Spinal cord (tissue), 10 donors: ENCODE measurements around the gene SFSWAP. TPM values are rescaled to one million over a fixed set of nuclear protein-coding genes. Genes with fewer than 3 reads are reported as not detected.
A peak's percentile ranks its signal among the peaks of the same experiment; 100 is the strongest.

Experiments used
- DNase-seq, 6 donors: peaks; one replicate each; pipeline versions ENCODE4 v3.0.0 to v3.0.0-alpha.2; 2013 to 2015; ENCODE audit warnings: low spot score in 6 of 6, low read depth in 4 of 6
- H3K27ac ChIP-seq: one replicate; pipeline ENCODE4 v1.5.1; 2013; ENCODE audit warnings: low read depth, low read length, control low read depth
- H3K27me3 ChIP-seq: one replicate; pipeline ENCODE4 v1.6.1; 2013; ENCODE audit warnings: low read length; ENCODE audit not compliant: control insufficient read depth, insufficient read depth
- H3K36me3 ChIP-seq: one replicate; pipeline ENCODE4 v1.6.1; 2013; ENCODE audit warnings: low read length; ENCODE audit not compliant: control insufficient read depth, insufficient read depth
- H3K4me1 ChIP-seq: one replicate; pipeline ENCODE4 v1.6.1; 2013; ENCODE audit warnings: low read length; ENCODE audit not compliant: control insufficient read depth, insufficient read depth
- H3K4me3 ChIP-seq: one replicate; pipeline ENCODE4 v1.5.1; 2013; ENCODE audit warnings: low read depth, low read length, control low read depth
- H3K9me3 ChIP-seq: one replicate; pipeline ENCODE4 v1.6.1; 2013; ENCODE audit warnings: low read length; ENCODE audit not compliant: control insufficient read depth, insufficient read depth
- WGBS: methylation state at CpG from one replicate; pipeline ENCODE4 v1.1.5; 2013; ENCODE audit warnings: missing lambda C conversion rate; ENCODE audit not compliant: insufficient coverage; 5-methylcytosine and 5-hydroxymethylcytosine counted together
- polyA plus RNA-seq, 2 donors: library from polyadenylated mRNA; unstranded; fragments of 120-200 nt; gene quantifications; one replicate each; pipeline ENCODE4 v1.2.1, GENCODE V29; 2013; ENCODE audit not compliant: insufficient read length in 2 of 2
- total RNA-seq, 2 donors: library from RNA; depleted of rRNA in 1 of 2; stranded (reverse); fragments of 120-200 nt in 1 of 2; fragments of >200 nt in 1 of 2; gene quantifications; one replicate each; pipeline versions ENCODE4 v1.2.3 to v1.2.4, GENCODE V29; 2013 to 2014
- donor health status: healthy.

The SFSWAP gene
- total and polyA plus RNA-seq, 4 donors = 20.1 to 78.6 (median 47.1) TPM

- under 1% methylated on average over 83 of the region's 86 CpGs for WGBS
- peak within 1 kb of the TSS; percentile 62 for H3K4me3 ChIP-seq
- peaks cover 57% of the 10 kb centered on the region for H3K4me1 ChIP-seq
- H3K36me3 ChIP-seq = peaks cover 6% of the 10 kb centered on the region
- peaks cover 7% of the 10 kb centered on the region for H3K27me3 ChIP-seq
- peak within 1 kb of the TSS; percentile 67 for H3K27ac ChIP-seq
- no peaks in the 10 kb centered on the region for H3K9me3 ChIP-seq
- DNase-seq = peak in 3 of 6 donors; percentile 51 to 90 (median 89)
Observed at GRCh38 chr12:131827961-131828534, 117.2 kb downstream of the SFSWAP start, which contains the start of gene MMP17. Gene MMP17 (plus strand): TSS chr12:131828393. CDS start chr12:131828495, 102 bp downstream.

- peak in 2 of 6 donors; percentile 14 to 27 for DNase-seq
- Histone ChIP-seq H3K27me3 (peaks cover 7% of the 10 kb centered on the region), H3K36me3 (peaks cover 6% of the 10 kb centered on the region), H3K4me1 (peaks cover 65% of the 10 kb centered on the region), H3K27ac (peak overlapping the region; percentile 67), H3K4me3 (peak overlapping the region; percentile 62), H3K9me3 (no peaks in the 10 kb centered on the region)
- under 1% methylated on average over 64 of the region's 64 CpGs for WGBS
Observed at GRCh38 chr12:131828671-131829355, 117.9 kb downstream of the SFSWAP start.

- H3K27me3 ChIP-seq = peaks cover 7% of the 10 kb centered on the region
- peak overlapping the region; percentile 67 for H3K27ac ChIP-seq
Observed at GRCh38 chr12:131829356-131829747, 118.5 kb downstream of the SFSWAP start.

GRCh38 chr12:131829791-131830334 is 119.0 kb downstream of the SFSWAP start:
- H3K9me3 ChIP-seq = no peaks in the 10 kb centered on the region
- peaks cover 7% of the 10 kb centered on the region for H3K27me3 ChIP-seq
- H3K36me3 ChIP-seq = peaks cover 10% of the 10 kb centered on the region
- H3K27ac ChIP-seq = peak overlapping the region; percentile 67
- peaks cover 75% of the 10 kb centered on the region for H3K4me1 ChIP-seq
- WGBS = 10% methylated on average over 28 of the region's 28 CpGs
- peak in 2 of 6 donors; percentile 23 to 37 for DNase-seq
- peak overlapping the region; percentile 62 for H3K4me3 ChIP-seq

More at GRCh38 chr12:131829356-131829747, 118.5 kb downstream of the SFSWAP start:
- H3K9me3 ChIP-seq = no peaks in the 10 kb centered on the region
- H3K36me3 ChIP-seq = peaks cover 6% of the 10 kb centered on the region
- 11% methylated on average over 27 of the region's 27 CpGs for WGBS
- peak overlapping the region; percentile 62 for H3K4me3 ChIP-seq
- peaks cover 70% of the 10 kb centered on the region for H3K4me1 ChIP-seq
- peak in 2 of 6 donors; percentile 34 to 46 for DNase-seq

DNA sequence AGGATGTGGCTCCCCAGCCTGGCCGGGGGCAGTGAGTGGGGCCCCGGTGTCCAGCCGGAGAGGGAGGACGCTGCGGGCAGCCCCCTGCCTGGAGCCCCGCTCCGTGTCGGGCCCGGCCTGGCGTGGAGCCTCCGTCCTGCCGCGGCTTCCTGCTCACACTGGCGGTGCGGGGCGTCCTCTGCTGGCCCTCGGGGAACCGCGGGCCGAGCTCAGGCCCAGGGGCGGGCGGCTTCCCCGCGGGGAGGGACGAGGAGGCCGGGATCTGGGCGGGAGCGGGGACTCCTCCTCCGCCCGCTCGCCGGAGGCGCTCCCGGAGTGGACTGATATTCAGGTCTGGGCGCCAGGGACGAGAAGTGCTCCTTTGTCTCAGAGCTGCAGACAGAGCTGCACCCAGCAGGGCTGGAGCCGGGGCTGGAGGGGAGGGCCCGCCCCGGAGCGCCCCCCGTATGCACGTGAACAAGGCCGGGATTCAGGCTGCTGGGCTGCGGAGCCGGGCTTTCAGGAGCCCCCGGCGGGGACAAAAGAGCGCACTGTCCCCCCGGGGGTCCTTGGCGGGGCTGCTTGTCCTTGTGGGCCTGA is 119.5 kb downstream of the SFSWAP start:
- H3K4me1 ChIP-seq = peaks cover 72% of the 10 kb centered on the region
- no peaks in the 10 kb centered on the region for H3K9me3 ChIP-seq
- peaks cover 7% of the 10 kb centered on the region for H3K27me3 ChIP-seq
- H3K36me3 ChIP-seq = peaks cover 13% of the 10 kb centered on the region
- peak in 4 of 6 donors; percentile 47 to 91 (median 72) for DNase-seq
- H3K27ac ChIP-seq = peak overlapping the region; percentile 88
- H3K4me3 ChIP-seq = peak overlapping the region; percentile 62
- WGBS = 0% methylated on average over 50 of the region's 50 CpGs

- DNase-seq = no peak
- 8% methylated on average over 32 of the region's 33 CpGs for WGBS
- peaks cover 70% of the 10 kb centered on the region for H3K4me1 ChIP-seq
- peaks cover 7% of the 10 kb centered on the region for H3K27me3 ChIP-seq
- peak overlapping the region; percentile 62 for H3K4me3 ChIP-seq
- H3K36me3 ChIP-seq = peaks cover 16% of the 10 kb centered on the region
- no peaks in the 10 kb centered on the region for H3K9me3 ChIP-seq
- peak overlapping the region; percentile 88 for H3K27ac ChIP-seq
Observed at GRCh38 chr12:131830914-131831571, 120.2 kb downstream of the SFSWAP start.

DNA sequence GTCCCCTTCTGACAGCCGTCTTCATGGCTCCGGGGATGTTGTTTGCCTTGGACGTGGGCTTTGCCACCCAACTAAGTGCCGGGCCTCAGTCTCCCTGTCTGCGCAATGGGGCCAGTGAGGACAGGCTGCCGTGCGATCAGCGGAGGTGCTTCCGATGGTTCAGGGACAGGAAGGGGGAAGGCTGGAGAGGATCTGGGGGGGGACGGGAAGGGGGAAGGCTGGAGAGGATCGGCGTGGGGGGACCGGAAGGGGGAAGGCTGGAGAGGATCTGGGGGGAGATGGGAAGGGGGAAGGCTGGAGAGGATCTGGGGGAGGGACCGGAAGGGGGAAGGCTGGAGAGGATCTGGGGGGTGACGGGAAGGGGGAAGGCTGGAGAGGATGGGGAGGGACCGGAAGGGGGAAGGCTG is 120.7 kb downstream of the SFSWAP start:
- H3K36me3 ChIP-seq = peaks cover 16% of the 10 kb centered on the region
- H3K9me3 ChIP-seq = no peaks in the 10 kb centered on the region
- H3K4me1 ChIP-seq = peaks cover 68% of the 10 kb centered on the region
- WGBS = 50% methylated on average over 1 of the region's 16 CpGs
- peak in 1 of 6 donors; percentile 47 for DNase-seq
- H3K27me3 ChIP-seq = peaks cover 7% of the 10 kb centered on the region
- peak overlapping the region; percentile 62 for H3K4me3 ChIP-seq
- peak overlapping the region; percentile 88 for H3K27ac ChIP-seq

DNA sequence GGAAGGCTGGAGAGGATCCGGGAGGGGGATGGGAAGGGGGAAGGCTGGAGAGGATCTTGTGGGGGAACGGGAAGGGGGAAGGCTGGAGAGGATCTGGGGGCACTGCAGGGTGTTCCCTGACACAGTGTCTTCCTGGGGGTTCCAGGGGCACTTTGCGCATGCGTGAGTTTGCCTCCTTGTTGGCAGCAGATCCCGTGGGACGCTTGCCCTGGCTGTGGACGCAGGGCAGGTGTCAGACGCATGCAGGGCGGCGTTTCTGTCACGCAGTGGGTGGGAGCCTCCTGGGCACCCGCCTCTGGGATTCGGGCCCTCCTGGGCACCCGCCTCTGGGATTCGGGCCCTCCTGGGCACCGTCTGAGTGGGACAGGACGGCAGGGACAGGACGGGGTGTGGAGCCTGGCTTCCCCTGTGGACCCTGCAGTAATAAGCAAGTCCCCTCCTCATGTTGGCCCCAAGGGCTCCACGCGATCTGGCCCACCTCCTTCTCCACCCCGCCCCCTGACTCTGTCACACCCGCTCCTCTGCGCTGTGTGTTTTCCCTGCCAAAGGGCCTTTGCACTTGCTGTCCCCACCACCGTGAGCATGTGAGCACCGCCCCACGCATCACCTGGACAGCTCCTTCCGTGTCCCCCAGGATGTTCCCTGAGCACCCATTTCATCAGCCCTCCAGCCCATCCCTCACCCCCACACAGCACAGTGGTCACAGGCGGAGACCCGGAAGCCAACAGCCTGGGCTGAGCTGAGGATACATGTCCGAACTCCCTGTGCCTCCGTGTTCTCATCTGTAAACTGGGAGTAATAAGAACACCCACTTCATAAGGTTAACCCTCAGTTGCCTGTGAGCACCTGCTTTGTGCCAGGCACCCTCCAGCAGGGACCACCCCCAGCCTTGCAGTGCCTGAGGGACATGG is 121.7 kb downstream of the SFSWAP start:
- H3K27ac ChIP-seq = no peak overlapping the region

More for the DNA sequence above, 121.7 kb downstream of the SFSWAP start:
- Histone ChIP-seq H3K4me1 (peaks cover 73% of the 10 kb centered on the region), H3K36me3 (peaks cover 16% of the 10 kb centered on the region), H3K27me3 (peaks cover 7% of the 10 kb centered on the region), H3K4me3 (no peak overlapping the region), H3K9me3 (no peaks in the 10 kb centered on the region)
- DNase-seq = peak in 1 of 6 donors; percentile 63
- 64% methylated on average over 30 of the region's 31 CpGs for WGBS
